CD14-positive monocyte (primary cell): ENCODE measurements around the gene KITLG. TPM values are rescaled to one million over a fixed set of nuclear protein-coding genes. Genes with fewer than 3 reads are reported as not detected.

Experiments used
- DNase-seq, 3 donors: peaks; one replicate each; pipeline ENCODE4 v3.0.0-alpha.2; 2011 to 2022
- H2AFZ ChIP-seq: 2 replicates; pipeline ENCODE4 v1.6.0; 2012; ENCODE audit warnings: mild to moderate bottlenecking, low read depth, low read length, inconsistent platforms; ENCODE audit not compliant: insufficient read depth, poor library complexity, severe bottlenecking
- H3K27ac ChIP-seq, 2 donors: 1 replicate in 1 of 2; 2 replicates in 1 of 2; pipeline ENCODE4 v1.5.1; 2012 to 2013; ENCODE audit warnings: low read length in 2 of 2, control low read depth in 1 of 2, inconsistent platforms in 1 of 2, low read depth in 1 of 2, mild to moderate bottlenecking in 1 of 2
- H3K27me3 ChIP-seq, 2 donors: one replicate each; pipeline versions ENCODE4 v1.6.0 to v1.6.1; 2011 to 2013; ENCODE audit warnings: low read length in 2 of 2; ENCODE audit not compliant: control insufficient read depth in 2 of 2, insufficient read depth in 2 of 2
- H3K36me3 ChIP-seq, 2 donors: replicated peaks in 1 of 2; 1 replicate in 1 of 2; 2 replicates in 1 of 2; pipeline versions ENCODE4 v1.5.1 to v1.6.1; 2012 to 2013; ENCODE audit warnings: low read length in 2 of 2, control low read depth in 1 of 2, inconsistent platforms in 1 of 2, mild to moderate bottlenecking in 1 of 2; ENCODE audit not compliant: insufficient read depth in 2 of 2, control insufficient read depth in 1 of 2
- H3K4me1 ChIP-seq, 2 donors: 1 replicate in 1 of 2; 2 replicates in 1 of 2; pipeline versions ENCODE4 v1.5.1 to v1.6.1; 2012 to 2013; ENCODE audit warnings: low read length in 2 of 2, control low read depth in 1 of 2, inconsistent platforms in 1 of 2, mild to moderate bottlenecking in 1 of 2, moderate library complexity in 1 of 2; ENCODE audit not compliant: insufficient read depth in 2 of 2, control insufficient read depth in 1 of 2
- H3K4me2 ChIP-seq: replicated peaks from 2 replicates; pipeline ENCODE3; 2012; ENCODE audit warnings: low read length, moderate library complexity, mild to moderate bottlenecking; ENCODE audit not compliant: poor library complexity, severe bottlenecking; ENCODE audit errors: extremely low read depth
- H3K4me3 ChIP-seq, 3 experiments: fragments of 200-600 bp in 1 of 3; sonication (generic) in 1 of 3; replicated peaks in 1 of 3; 1 replicate in 2 of 3; 2 replicates in 1 of 3; pipeline ENCODE4 v1.5.1; 2011 to 2013; ENCODE audit warnings: low read length in 3 of 3, mild to moderate bottlenecking in 3 of 3, control low read depth in 2 of 3, low read depth in 2 of 3, inconsistent platforms in 1 of 3, moderate library complexity in 1 of 3
- H3K79me2 ChIP-seq: 2 replicates; pipeline ENCODE4 v1.6.0; 2012; ENCODE audit warnings: mild to moderate bottlenecking, control low read depth, inconsistent platforms, low read length, moderate library complexity; ENCODE audit not compliant: insufficient read depth
- H3K9ac ChIP-seq: 2 replicates; pipeline ENCODE4 v1.6.0; 2017; ENCODE audit warnings: low read length, mild to moderate bottlenecking; ENCODE audit not compliant: insufficient read depth, poor library complexity, severe bottlenecking
- H3K9me3 ChIP-seq, 2 donors: replicated peaks in 1 of 2; 1 replicate in 1 of 2; 2 replicates in 1 of 2; pipeline versions ENCODE4 v1.5.1 to v1.6.1; 2012 to 2013; ENCODE audit warnings: low read length in 2 of 2, control low read depth in 1 of 2; ENCODE audit not compliant: control insufficient read depth in 1 of 2, insufficient read depth in 1 of 2
- H4K20me1 ChIP-seq: 2 replicates; pipeline ENCODE4 v1.6.0; 2012; ENCODE audit warnings: mild to moderate bottlenecking, low read length, control low read depth, moderate library complexity; ENCODE audit not compliant: insufficient read depth
- H3K27ac Mint-ChIP-seq, 7 donors: one replicate each; pipeline ENCODE4 v1.8.0; 2020; ENCODE audit warnings: mild to moderate bottlenecking in 7 of 7, mixed read lengths in 7 of 7, moderate library complexity in 6 of 7, inconsistent platforms in 2 of 7
- H3K27me3 Mint-ChIP-seq, 3 donors: one replicate each; pipeline ENCODE4 v1.8.0; 2021 to 2022; ENCODE audit warnings: low read depth in 3 of 3, mild to moderate bottlenecking in 3 of 3, mixed read lengths in 3 of 3, moderate library complexity in 3 of 3, inconsistent platforms in 1 of 3
- H3K36me3 Mint-ChIP-seq, 2 donors: one replicate each; pipeline ENCODE4 v1.8.0; 2020; ENCODE audit warnings: mixed read lengths in 2 of 2, inconsistent platforms in 1 of 2, mild to moderate bottlenecking in 1 of 2
- H3K4me1 Mint-ChIP-seq: one replicate; pipeline ENCODE4 v1.8.0; 2020; ENCODE audit warnings: mild to moderate bottlenecking, mixed read lengths
- H3K4me3 Mint-ChIP-seq, 2 donors: one replicate each; pipeline ENCODE4 v1.8.0; 2020; ENCODE audit warnings: mild to moderate bottlenecking in 2 of 2, mixed read lengths in 2 of 2, moderate library complexity in 1 of 2
- H3K9me3 Mint-ChIP-seq, 7 donors: one replicate each; pipeline ENCODE4 v1.8.0; 2020 to 2022; ENCODE audit warnings: mixed read lengths in 7 of 7, mild to moderate bottlenecking in 6 of 7, moderate library complexity in 6 of 7, inconsistent platforms in 2 of 7
- whole genome bisulfite sequencing: methylation state at CpG from one replicate; pipeline ENCODE4 v1.1.5; 2013; ENCODE audit warnings: missing lambda C conversion rate; ENCODE audit not compliant: insufficient coverage; 5-methylcytosine and 5-hydroxymethylcytosine counted together
- intact Hi-C, 2 donors: fragments of 100-400 bp; cut with micrococcal nuclease; formaldehyde crosslinking; loops; one replicate each; pipeline versions ENCODE4 v1.15.0 to v1.15.1; 2023
- polyA plus RNA-seq, 3 donors: library from polyadenylated mRNA; depleted of rRNA in 1 of 3; unstranded in 2 of 3; stranded (reverse) in 1 of 3; fragments of 300-500 nt in 2 of 3; fragments of >200 nt in 1 of 3; fragmentation: Illumina TruSeq in 2 of 3; gene quantifications; 1 replicate in 2 of 3; 2 replicates in 1 of 3; pipeline ENCODE4 v1.2.3, GENCODE V29; 2012 to 2021
- TF ChIP-seq, protein P1 (sequence below): fragments of 200-600 bp; IDR thresholded peaks from one replicate; pipeline ENCODE4 v1.8.0; 2022; ENCODE audit warnings: antibody characterized with exemption, mild to moderate bottlenecking

The KITLG gene
- polyA plus RNA-seq, 3 donors, result 0.03 to 0.07 TPM; not detected in 1

- H4K20me1 ChIP-seq, result no peaks in the 10 kb centered on the region
- no peak overlapping the region for H2AFZ ChIP-seq
- intact Hi-C loops, result no loop called here
- peaks cover 5 to 8% of the 10 kb centered on the region in 2 donors for H3K4me1 ChIP-seq
- Mint-ChIP-seq H3K9me3 (peaks cover 0 to 5% (median 0%) of the 10 kb centered on the region in 7 donors), H3K27me3 (peaks cover 0 to 4% (median 0%) of the 10 kb centered on the region in 3 donors), H3K4me1 (peaks cover 8% of the 10 kb centered on the region), H3K27ac (no peak overlapping the region), H3K4me3 (no peak overlapping the region), H3K36me3 (no peaks in the 10 kb centered on the region)
- no peak overlapping the region for H3K27ac ChIP-seq
- TF ChIP-seq, protein P1, sequence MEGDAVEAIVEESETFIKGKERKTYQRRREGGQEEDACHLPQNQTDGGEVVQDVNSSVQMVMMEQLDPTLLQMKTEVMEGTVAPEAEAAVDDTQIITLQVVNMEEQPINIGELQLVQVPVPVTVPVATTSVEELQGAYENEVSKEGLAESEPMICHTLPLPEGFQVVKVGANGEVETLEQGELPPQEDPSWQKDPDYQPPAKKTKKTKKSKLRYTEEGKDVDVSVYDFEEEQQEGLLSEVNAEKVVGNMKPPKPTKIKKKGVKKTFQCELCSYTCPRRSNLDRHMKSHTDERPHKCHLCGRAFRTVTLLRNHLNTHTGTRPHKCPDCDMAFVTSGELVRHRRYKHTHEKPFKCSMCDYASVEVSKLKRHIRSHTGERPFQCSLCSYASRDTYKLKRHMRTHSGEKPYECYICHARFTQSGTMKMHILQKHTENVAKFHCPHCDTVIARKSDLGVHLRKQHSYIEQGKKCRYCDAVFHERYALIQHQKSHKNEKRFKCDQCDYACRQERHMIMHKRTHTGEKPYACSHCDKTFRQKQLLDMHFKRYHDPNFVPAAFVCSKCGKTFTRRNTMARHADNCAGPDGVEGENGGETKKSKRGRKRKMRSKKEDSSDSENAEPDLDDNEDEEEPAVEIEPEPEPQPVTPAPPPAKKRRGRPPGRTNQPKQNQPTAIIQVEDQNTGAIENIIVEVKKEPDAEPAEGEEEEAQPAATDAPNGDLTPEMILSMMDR, result no peak
- H3K4me3 ChIP-seq, result no peak overlapping the region
- H3K36me3 ChIP-seq, result no peaks in the 10 kb centered on the region
- no peak for DNase-seq
- no peak overlapping the region for H3K4me2 ChIP-seq
- no peak overlapping the region for H3K9ac ChIP-seq
- no peaks in the 10 kb centered on the region for H3K79me2 ChIP-seq
- no peaks in the 10 kb centered on the region for H3K27me3 ChIP-seq
- no peaks in the 10 kb centered on the region for H3K9me3 ChIP-seq
- 67% methylated on average over 1 of the region's 3 CpGs for WGBS
Measured at GRCh38 chr12:88553941-88554658, 26.2 kb downstream of the KITLG start.

- H4K20me1 ChIP-seq, result no peaks in the 10 kb centered on the region
- no peaks in the 10 kb centered on the region for H3K36me3 ChIP-seq
- TF ChIP-seq, protein P1, result no peak
- H3K27me3 Mint-ChIP-seq, result peaks cover 0 to 4% (median 0%) of the 10 kb centered on the region in 3 donors
- H3K4me1 Mint-ChIP-seq, result peaks cover 8% of the 10 kb centered on the region
- WGBS, result 100% methylated on average over 1 of the region's 3 CpGs
- H3K4me1 ChIP-seq, result peaks cover 5 to 8% of the 10 kb centered on the region in 2 donors
- H3K27me3 ChIP-seq, result no peaks in the 10 kb centered on the region
- H3K9me3 Mint-ChIP-seq, result peaks cover 0 to 5% (median 0%) of the 10 kb centered on the region in 7 donors
- H3K36me3 Mint-ChIP-seq, result no peaks in the 10 kb centered on the region
- no peak overlapping the region for H3K4me3 Mint-ChIP-seq
- DNase-seq, result no peak
- H2AFZ ChIP-seq, result no peak overlapping the region
- no peak overlapping the region for H3K27ac ChIP-seq
- no peak overlapping the region for H3K4me2 ChIP-seq
- H3K9ac ChIP-seq, result no peak overlapping the region
- no peaks in the 10 kb centered on the region for H3K79me2 ChIP-seq
- intact Hi-C loops, result no loop called here
- no peak overlapping the region for H3K27ac Mint-ChIP-seq
- H3K4me3 ChIP-seq, result no peak overlapping the region
- H3K9me3 ChIP-seq, result no peaks in the 10 kb centered on the region
Measured at GRCh38 chr12:88552610-88553079, 27.6 kb downstream of the KITLG start.
